Measurements from ENCODE around the gene CCDC184.
A peak's percentile ranks its signal among the peaks of the same experiment; 100 is the strongest.

Gene CCDC184

DNA sequence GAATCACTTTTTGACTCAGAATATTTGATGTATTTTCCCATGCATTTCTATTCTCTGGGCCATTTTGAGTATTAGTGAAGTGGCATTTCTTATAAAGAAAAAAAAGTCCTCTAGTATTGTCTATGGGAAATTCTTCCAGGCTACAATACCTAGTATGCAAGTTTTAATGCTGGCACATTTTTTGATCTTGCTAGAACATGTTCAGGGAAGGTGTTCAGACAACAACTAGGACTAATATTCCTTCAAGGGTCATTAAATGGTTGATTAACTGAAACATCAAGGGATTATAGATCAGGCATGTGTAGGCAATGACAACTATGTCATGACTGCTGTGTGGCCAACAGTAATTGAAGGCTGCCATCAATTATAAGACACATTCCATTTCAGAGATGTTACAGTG lies 7.7 kb downstream of the CCDC184 start:
- H3K4me3 ChIP-seq (ENCODE audit: insufficient read depth, low read depth, low read length): no peak overlapping the region
- no peaks in the 10 kb centered on the region for H3K36me3 ChIP-seq (ENCODE audit: control insufficient read depth, insufficient read depth, low read length)
- no peak overlapping the region for H3K27ac ChIP-seq (ENCODE audit: insufficient read depth, low read depth, low read length, poor library complexity, severe bottlenecking)
- H3K9me3 ChIP-seq (ENCODE audit: control insufficient read depth, low read length): no peaks in the 10 kb centered on the region
- peaks cover 66% of the 10 kb centered on the region for H3K27me3 ChIP-seq (ENCODE audit: control insufficient read depth, insufficient read depth, low read length, poor library complexity, severe bottlenecking)
- H3K4me1 ChIP-seq (ENCODE audit: control insufficient read depth, insufficient read depth, low read length): no peaks in the 10 kb centered on the region

DNA sequence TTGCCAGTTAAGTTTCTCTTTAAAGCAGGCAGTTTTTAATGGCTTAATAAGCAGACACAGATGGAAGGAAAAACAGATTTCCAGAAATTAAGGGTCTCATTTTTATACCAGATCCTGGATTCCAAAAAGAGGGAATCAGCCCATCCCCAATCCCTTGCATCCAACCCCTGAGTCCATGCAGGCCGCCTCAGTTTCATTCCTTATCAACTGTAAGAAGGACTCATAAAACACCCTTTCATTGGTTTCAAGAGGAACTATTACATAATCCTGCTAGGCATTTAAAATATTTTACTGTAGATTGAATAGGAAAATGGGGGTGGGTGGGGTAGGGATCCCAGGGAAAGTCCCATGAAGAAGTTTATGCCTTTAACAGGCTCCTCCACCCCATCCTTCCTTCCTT lies 9.4 kb downstream of the CCDC184 start:
- Histone ChIP-seq H3K4me3 (ENCODE audit: insufficient read depth, low read depth, low read length) (no peak overlapping the region), H3K4me1 (ENCODE audit: control insufficient read depth, insufficient read depth, low read length) (no peaks in the 10 kb centered on the region), H3K27me3 (ENCODE audit: control insufficient read depth, insufficient read depth, low read length, poor library complexity, severe bottlenecking) (peaks cover 58% of the 10 kb centered on the region), H3K27ac (ENCODE audit: insufficient read depth, low read depth, low read length, poor library complexity, severe bottlenecking) (no peak overlapping the region), H3K36me3 (ENCODE audit: control insufficient read depth, insufficient read depth, low read length) (no peaks in the 10 kb centered on the region), H3K9me3 (ENCODE audit: control insufficient read depth, low read length) (no peaks in the 10 kb centered on the region)
- 93 to 94% methylated on average over 1 of the region's 1 CpG for WGBS, 2 experiments

DNA sequence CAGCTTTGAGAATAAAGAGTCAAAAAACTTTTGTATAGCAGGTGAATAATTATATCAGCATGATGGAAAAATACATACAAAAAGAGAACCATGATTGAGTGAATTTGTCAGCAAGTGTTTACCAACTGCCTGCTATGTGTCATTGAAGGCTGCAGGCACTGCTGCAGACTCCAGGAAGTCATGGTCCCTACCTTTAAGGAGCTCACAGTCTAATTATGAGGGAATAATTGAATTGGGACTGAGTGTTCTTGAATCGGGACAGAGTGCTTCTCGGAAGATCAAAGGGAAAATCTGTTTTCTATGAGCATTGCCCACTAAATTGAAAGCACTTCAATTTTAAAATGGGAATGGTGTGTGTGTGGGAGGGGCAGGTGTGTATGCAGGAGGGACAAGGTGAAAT lies 10.2 kb downstream of the CCDC184 start:
- H3K4me1 ChIP-seq (ENCODE audit: control insufficient read depth, insufficient read depth, low read length): no peaks in the 10 kb centered on the region
- peaks cover 55% of the 10 kb centered on the region for H3K27me3 ChIP-seq (ENCODE audit: control insufficient read depth, insufficient read depth, low read length, poor library complexity, severe bottlenecking)
- H3K27ac ChIP-seq (ENCODE audit: insufficient read depth, low read depth, low read length, poor library complexity, severe bottlenecking): no peak overlapping the region
- H3K9me3 ChIP-seq (ENCODE audit: control insufficient read depth, low read length): no peaks in the 10 kb centered on the region
- no peaks in the 10 kb centered on the region for H3K36me3 ChIP-seq (ENCODE audit: control insufficient read depth, insufficient read depth, low read length)
- H3K4me3 ChIP-seq (ENCODE audit: insufficient read depth, low read depth, low read length): no peak overlapping the region
- 86 to 87% methylated on average over 2 of the region's 2 CpGs for WGBS, 2 experiments

DNA sequence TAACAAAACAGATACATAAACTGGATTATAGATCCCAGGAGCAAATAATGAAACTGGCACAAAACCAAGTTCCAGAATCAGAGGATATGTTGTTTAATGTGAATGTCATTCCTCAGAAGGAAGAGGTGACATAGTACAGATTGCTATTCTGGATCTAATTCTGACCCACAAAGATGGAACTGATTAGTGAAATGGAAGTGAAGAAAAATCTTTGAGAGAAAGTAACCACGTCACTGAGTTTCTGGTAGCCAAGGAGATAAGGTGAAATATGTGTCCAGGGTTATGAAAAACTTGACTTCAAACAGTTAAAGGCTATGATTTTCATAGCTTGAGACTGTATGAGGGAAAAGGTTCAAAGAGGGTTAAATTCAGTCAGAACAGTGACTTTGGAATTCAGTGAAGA lies 11.4 kb downstream of the CCDC184 start:
- Histone ChIP-seq H3K4me1 (ENCODE audit: control insufficient read depth, insufficient read depth, low read length) (no peaks in the 10 kb centered on the region), H3K4me3 (ENCODE audit: insufficient read depth, low read depth, low read length) (no peak overlapping the region), H3K27ac (ENCODE audit: insufficient read depth, low read depth, low read length, poor library complexity, severe bottlenecking) (no peak overlapping the region), H3K36me3 (ENCODE audit: control insufficient read depth, insufficient read depth, low read length) (no peaks in the 10 kb centered on the region), H3K27me3 (ENCODE audit: control insufficient read depth, insufficient read depth, low read length, poor library complexity, severe bottlenecking) (peaks cover 61% of the 10 kb centered on the region), H3K9me3 (ENCODE audit: control insufficient read depth, low read length) (no peaks in the 10 kb centered on the region)
- WGBS, 2 experiments: 74 to 79% methylated on average over 1 of the region's 1 CpG

DNA sequence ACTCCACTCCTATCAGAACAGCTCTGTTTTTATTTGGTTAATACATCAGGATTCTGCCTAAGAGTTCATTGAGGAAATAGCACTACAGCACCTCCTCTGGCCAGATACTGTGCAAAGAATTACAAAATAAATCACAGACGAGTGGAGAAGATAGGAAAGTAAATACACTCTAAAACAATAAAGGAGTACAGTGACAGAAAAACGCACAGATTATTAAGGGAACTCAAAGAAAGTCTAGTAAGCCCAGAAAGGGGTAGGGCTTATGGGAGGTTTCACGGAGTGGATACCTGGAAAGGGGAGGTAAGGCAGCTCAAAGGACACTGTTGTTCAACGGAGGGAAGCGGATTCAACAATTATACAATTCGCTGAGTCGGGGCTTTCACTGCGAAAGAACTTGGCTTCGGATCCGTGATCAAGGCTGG lies 14.1 kb downstream of the CCDC184 start:
- no peaks in the 10 kb centered on the region for H3K9me3 ChIP-seq (ENCODE audit: control insufficient read depth, low read length)
- H3K36me3 ChIP-seq (ENCODE audit: control insufficient read depth, insufficient read depth, low read length): no peaks in the 10 kb centered on the region
- peak overlapping the region; percentile 57 for H3K27ac ChIP-seq (ENCODE audit: insufficient read depth, low read depth, low read length, poor library complexity, severe bottlenecking)
- 2% methylated on average over 9 to 10 of the region's 10 CpGs for WGBS, 2 experiments
- H3K27me3 ChIP-seq (ENCODE audit: control insufficient read depth, insufficient read depth, low read length, poor library complexity, severe bottlenecking): peaks cover 48% of the 10 kb centered on the region
- H3K4me1 ChIP-seq (ENCODE audit: control insufficient read depth, insufficient read depth, low read length): no peaks in the 10 kb centered on the region
- H3K4me3 ChIP-seq (ENCODE audit: insufficient read depth, low read depth, low read length): peak overlapping the region; percentile 51

DNA sequence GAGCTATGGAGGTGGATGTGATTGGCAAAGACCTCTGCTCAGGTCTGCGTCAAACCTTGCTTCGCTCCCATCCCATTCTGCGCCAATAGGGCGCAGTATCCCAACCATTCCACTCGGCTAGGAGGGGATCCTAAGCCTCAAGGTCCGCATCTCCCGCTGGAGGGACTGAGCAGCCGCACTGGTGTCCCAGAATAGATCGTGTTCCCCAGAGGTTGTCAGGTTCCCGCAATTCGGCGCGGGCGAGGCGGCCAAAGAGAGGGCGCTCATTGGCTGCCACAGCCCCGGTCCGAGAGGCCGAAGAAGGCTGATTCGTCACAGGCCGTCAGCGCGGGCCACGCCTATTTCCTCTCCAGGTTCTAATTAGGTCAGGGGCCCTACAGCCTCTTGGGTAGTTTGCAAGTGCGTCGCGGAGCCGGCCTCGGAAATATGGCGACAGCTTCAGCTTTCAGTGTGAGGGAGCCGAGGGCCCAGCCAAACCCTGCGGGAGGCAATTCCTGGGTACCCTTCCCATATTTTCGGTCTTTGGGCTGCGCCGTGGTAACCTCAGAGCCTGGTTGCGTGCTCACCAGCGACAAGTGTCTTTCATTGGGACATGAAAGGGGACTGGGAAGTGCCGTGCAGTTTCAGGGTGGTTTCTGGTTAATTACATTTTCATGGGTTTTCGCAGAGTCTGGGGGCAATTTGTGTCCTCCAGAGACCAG lies 14.7 kb downstream of the CCDC184 start:
- H3K4me1 ChIP-seq (ENCODE audit: control insufficient read depth, insufficient read depth, low read length): no peaks in the 10 kb centered on the region
- no peaks in the 10 kb centered on the region for H3K9me3 ChIP-seq (ENCODE audit: control insufficient read depth, low read length)
- H3K27me3 ChIP-seq (ENCODE audit: control insufficient read depth, insufficient read depth, low read length, poor library complexity, severe bottlenecking): peaks cover 47% of the 10 kb centered on the region
- no peaks in the 10 kb centered on the region for H3K36me3 ChIP-seq (ENCODE audit: control insufficient read depth, insufficient read depth, low read length)
- H3K4me3 ChIP-seq (ENCODE audit: insufficient read depth, low read depth, low read length): peak overlapping the region; percentile 51
- WGBS, 2 experiments: 2 to 3% methylated on average over 39 of the region's 39 CpGs
- H3K27ac ChIP-seq (ENCODE audit: insufficient read depth, low read depth, low read length, poor library complexity, severe bottlenecking): peak overlapping the region; percentile 57

DNA sequence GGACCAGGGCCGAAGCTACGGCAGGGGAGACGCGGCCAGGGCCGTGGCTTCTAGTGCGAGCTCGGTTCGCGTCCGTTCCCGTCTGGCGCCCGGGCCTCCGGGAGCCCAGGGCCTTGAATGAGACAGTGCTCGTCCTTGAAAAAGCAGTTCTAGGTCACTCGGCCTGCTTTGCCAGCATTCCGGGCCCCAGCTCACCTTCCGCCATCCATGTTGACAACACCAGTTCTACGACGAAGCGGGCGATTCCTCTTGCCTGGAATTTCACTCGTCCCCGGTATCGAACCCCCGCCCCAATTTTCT lies 15.2 kb downstream of the CCDC184 start:
- H3K4me3 ChIP-seq (ENCODE audit: insufficient read depth, low read depth, low read length): peak overlapping the region; percentile 51
- H3K36me3 ChIP-seq (ENCODE audit: control insufficient read depth, insufficient read depth, low read length): no peaks in the 10 kb centered on the region
- H3K4me1 ChIP-seq (ENCODE audit: control insufficient read depth, insufficient read depth, low read length): no peaks in the 10 kb centered on the region
- H3K9me3 ChIP-seq (ENCODE audit: control insufficient read depth, low read length): no peaks in the 10 kb centered on the region
- H3K27me3 ChIP-seq (ENCODE audit: control insufficient read depth, insufficient read depth, low read length, poor library complexity, severe bottlenecking): peaks cover 42% of the 10 kb centered on the region
- 30 to 35% methylated on average over 26 of the region's 26 CpGs for WGBS, 2 experiments
- H3K27ac ChIP-seq (ENCODE audit: insufficient read depth, low read depth, low read length, poor library complexity, severe bottlenecking): no peak overlapping the region

DNA sequence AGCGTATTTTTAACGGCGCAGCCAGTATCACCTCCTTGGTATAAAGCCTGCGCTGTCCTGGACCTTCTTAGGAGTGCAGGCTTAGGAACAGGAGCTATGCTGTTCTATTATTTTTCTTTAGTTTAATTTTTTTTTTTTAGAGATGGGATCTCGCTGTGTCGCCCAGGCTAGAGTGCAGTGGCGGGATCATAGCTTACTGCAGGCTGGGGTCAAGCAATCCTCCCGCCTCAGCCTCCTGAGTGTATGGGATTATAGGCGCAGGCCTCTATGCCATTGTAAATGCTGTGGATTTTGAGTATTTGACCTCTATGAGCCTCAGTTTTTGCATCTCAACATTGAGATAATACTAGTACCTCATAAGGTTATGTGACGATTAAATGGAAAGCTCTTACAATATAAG lies 15.5 kb downstream of the CCDC184 start:
- WGBS, 2 experiments: 82 to 85% methylated on average over 9 to 10 of the region's 10 CpGs
- H3K4me1 ChIP-seq (ENCODE audit: control insufficient read depth, insufficient read depth, low read length): no peaks in the 10 kb centered on the region
- H3K27me3 ChIP-seq (ENCODE audit: control insufficient read depth, insufficient read depth, low read length, poor library complexity, severe bottlenecking): peaks cover 39% of the 10 kb centered on the region
- peak overlapping the region; percentile 51 for H3K4me3 ChIP-seq (ENCODE audit: insufficient read depth, low read depth, low read length)
- no peak overlapping the region for H3K27ac ChIP-seq (ENCODE audit: insufficient read depth, low read depth, low read length, poor library complexity, severe bottlenecking)
- no peaks in the 10 kb centered on the region for H3K9me3 ChIP-seq (ENCODE audit: control insufficient read depth, low read length)
- no peaks in the 10 kb centered on the region for H3K36me3 ChIP-seq (ENCODE audit: control insufficient read depth, insufficient read depth, low read length)

DNA sequence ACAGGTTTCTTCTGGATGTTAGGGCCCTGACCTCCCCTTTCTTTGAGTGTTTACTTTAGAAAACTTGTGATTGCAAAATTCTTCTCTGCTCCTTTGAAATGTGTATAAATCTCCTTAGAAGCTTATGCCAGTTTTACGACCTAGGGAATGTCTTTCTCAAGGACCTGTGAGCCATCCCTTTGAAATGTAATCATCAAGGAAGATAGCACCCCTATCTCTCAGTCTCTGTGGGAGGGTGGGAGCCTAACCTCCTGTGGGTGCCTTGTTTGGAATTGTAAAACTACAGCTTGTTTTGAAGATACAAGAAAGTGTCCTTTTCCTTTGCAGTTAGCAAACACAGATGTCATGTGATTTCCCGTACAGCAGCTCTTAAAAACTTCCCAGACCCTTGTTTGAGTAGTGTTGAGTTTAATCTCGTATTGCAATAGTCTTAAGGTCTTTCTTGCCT lies 16.4 kb downstream of the CCDC184 start:
- Histone ChIP-seq H3K9me3 (ENCODE audit: control insufficient read depth, low read length) (no peaks in the 10 kb centered on the region), H3K4me3 (ENCODE audit: insufficient read depth, low read depth, low read length) (no peak overlapping the region), H3K36me3 (ENCODE audit: control insufficient read depth, insufficient read depth, low read length) (no peaks in the 10 kb centered on the region), H3K27ac (ENCODE audit: insufficient read depth, low read depth, low read length, poor library complexity, severe bottlenecking) (no peak overlapping the region), H3K4me1 (ENCODE audit: control insufficient read depth, insufficient read depth, low read length) (no peaks in the 10 kb centered on the region), H3K27me3 (ENCODE audit: control insufficient read depth, insufficient read depth, low read length, poor library complexity, severe bottlenecking) (peaks cover 31% of the 10 kb centered on the region)
- 63 to 71% methylated on average over 3 of the region's 3 CpGs for WGBS, 2 experiments

DNA sequence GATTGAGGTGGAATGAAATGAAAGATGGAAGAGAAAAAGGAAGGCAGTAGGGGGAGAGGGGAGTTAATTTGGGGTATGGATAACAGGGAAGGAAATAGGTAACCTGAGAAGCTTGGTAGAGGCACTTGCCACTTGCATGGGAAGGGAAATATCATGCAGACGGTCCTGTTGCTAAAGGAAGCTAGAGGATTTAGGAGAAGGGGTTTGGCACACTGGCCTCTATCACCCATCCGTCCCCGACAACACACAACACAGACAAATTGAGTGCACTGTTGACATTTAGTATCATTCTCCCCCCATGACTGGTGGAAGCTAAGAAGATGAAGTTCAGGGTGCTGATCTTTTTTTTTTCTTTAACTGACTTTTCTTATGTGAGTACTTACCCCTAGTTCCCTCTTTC lies 17.6 kb downstream of the CCDC184 start:
- H3K27me3 ChIP-seq (ENCODE audit: control insufficient read depth, insufficient read depth, low read length, poor library complexity, severe bottlenecking): peaks cover 18% of the 10 kb centered on the region
- 81% methylated on average over 3 of the region's 3 CpGs for WGBS, 2 experiments
- no peaks in the 10 kb centered on the region for H3K9me3 ChIP-seq (ENCODE audit: control insufficient read depth, low read length)
- no peaks in the 10 kb centered on the region for H3K4me1 ChIP-seq (ENCODE audit: control insufficient read depth, insufficient read depth, low read length)
- H3K4me3 ChIP-seq (ENCODE audit: insufficient read depth, low read depth, low read length): no peak overlapping the region
- no peak overlapping the region for H3K27ac ChIP-seq (ENCODE audit: insufficient read depth, low read depth, low read length, poor library complexity, severe bottlenecking)
- no peaks in the 10 kb centered on the region for H3K36me3 ChIP-seq (ENCODE audit: control insufficient read depth, insufficient read depth, low read length)

DNA sequence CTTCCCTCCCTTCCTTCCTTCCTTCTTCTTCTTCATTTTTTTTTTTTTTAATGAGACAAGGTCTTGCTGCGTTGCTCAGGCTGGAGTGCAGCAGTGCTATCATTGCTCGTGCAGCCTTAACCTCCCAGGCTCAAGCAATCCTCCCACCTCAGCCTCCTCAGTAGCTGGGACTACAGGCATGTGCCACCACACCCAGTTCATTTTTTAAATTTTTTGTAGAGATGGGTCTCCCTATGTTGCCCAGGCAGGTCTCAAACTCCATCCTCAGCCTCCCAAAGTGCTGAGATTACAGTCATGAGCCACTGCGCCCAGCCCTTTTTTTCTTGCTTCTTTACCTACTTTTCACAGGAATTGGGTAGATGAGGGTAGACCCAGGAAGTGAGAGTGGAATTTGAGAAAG lies 18.1 kb downstream of the CCDC184 start:
- no peaks in the 10 kb centered on the region for H3K4me1 ChIP-seq (ENCODE audit: control insufficient read depth, insufficient read depth, low read length)
- no peak overlapping the region for H3K4me3 ChIP-seq (ENCODE audit: insufficient read depth, low read depth, low read length)
- 87 to 98% methylated on average over 3 of the region's 3 CpGs for WGBS, 2 experiments
- no peaks in the 10 kb centered on the region for H3K36me3 ChIP-seq (ENCODE audit: control insufficient read depth, insufficient read depth, low read length)
- H3K27ac ChIP-seq (ENCODE audit: insufficient read depth, low read depth, low read length, poor library complexity, severe bottlenecking): no peak overlapping the region
- H3K9me3 ChIP-seq (ENCODE audit: control insufficient read depth, low read length): no peaks in the 10 kb centered on the region
- peaks cover 15% of the 10 kb centered on the region for H3K27me3 ChIP-seq (ENCODE audit: control insufficient read depth, insufficient read depth, low read length, poor library complexity, severe bottlenecking)
